SU-DHL-6 (cell line): ENCODE results near the gene STX10.

Experiments used
- H2AFZ ChIP-seq: fragments of 200-600 bp; sonication (generic); 2 replicates; pipeline ENCODE4 v1.6.1; 2014; ENCODE audit warnings: low read depth, mild to moderate bottlenecking, moderate library complexity, mixed read lengths, antibody characterized with exemption, low read length; ENCODE audit not compliant: severe bottlenecking
- H3F3A ChIP-seq: fragments of 200-600 bp; shearing (Covaris generic); 2 replicates; pipeline ENCODE4 v1.6.0; 2016; ENCODE audit warnings: antibody characterized with exemption, mild to moderate bottlenecking; ENCODE audit not compliant: insufficient read depth
- H3K27ac ChIP-seq: fragments of 200-600 bp; sonication (generic); 2 replicates; pipeline ENCODE4 v1.5.1; 2016; ENCODE audit warnings: low read depth, mild to moderate bottlenecking, low read length, moderate library complexity, mixed read lengths
- H3K27me3 ChIP-seq: fragments of 200-600 bp; sonication (generic), shearing (Covaris generic); 2 replicates; pipeline ENCODE4 v1.6.0; 2014; ENCODE audit warnings: mild to moderate bottlenecking, low read length
- H3K36me3 ChIP-seq: fragments of 200-600 bp; sonication (generic); 2 replicates; pipeline ENCODE4 v1.6.1; 2014; ENCODE audit warnings: mild to moderate bottlenecking, low read length, mixed read lengths
- H3K4me2 ChIP-seq: fragments of 300-600, 200-600 bp; shearing (Covaris generic), sonication (generic); 2 replicates; pipeline ENCODE4 v1.6.0; 2014; ENCODE audit warnings: low read length, low read depth, mild to moderate bottlenecking; ENCODE audit not compliant: poor library complexity, severe bottlenecking
- H3K4me3 ChIP-seq: fragments of 200-600 bp; sonication (generic); 2 replicates; pipeline ENCODE4 v1.5.1; 2014; ENCODE audit warnings: antibody characterized with exemption, low read length, mild to moderate bottlenecking, mixed read lengths; ENCODE audit not compliant: insufficient read depth, poor library complexity, severe bottlenecking
- H3K79me2 ChIP-seq: fragments of 200-600 bp; sonication (generic); 2 replicates; pipeline ENCODE4 v1.6.1; 2014; ENCODE audit warnings: mild to moderate bottlenecking, low read length, moderate library complexity; ENCODE audit not compliant: insufficient read depth
- H3K9ac ChIP-seq: fragments of 200-600 bp; sonication (generic); 2 replicates; pipeline ENCODE4 v1.7.0; 2014; ENCODE audit warnings: mild to moderate bottlenecking, low read length
- H3K9me2 ChIP-seq: fragments of 200-600 bp; sonication (generic); replicated peaks from 2 replicates; pipeline ENCODE4 v1.6.1; 2014; ENCODE audit warnings: low read length; ENCODE audit not compliant: insufficient read depth
- H3K9me3 ChIP-seq: fragments of 200-600 bp; sonication (generic); 2 replicates; pipeline ENCODE4 v1.6.1; 2014; ENCODE audit warnings: low read length, mixed read lengths; ENCODE audit not compliant: insufficient read depth
- H4K20me1 ChIP-seq: fragments of 200-600 bp; sonication (generic); 2 replicates; pipeline ENCODE4 v1.6.1; 2014; ENCODE audit warnings: low read depth, mild to moderate bottlenecking, antibody characterized with exemption, low read length, moderate library complexity, mixed read lengths
- EZH2phosphoT487 ChIP-seq: fragments of 200-600 bp; sonication (generic), shearing (Covaris generic); conservative IDR thresholded peaks from 2 replicates; pipeline ENCODE4 v1.6.1; 2018; ENCODE audit warnings: mild to moderate bottlenecking, antibody characterized with exemption, low read length, moderate library complexity, mixed read lengths
- TF ChIP-seq, protein P1 (sequence below): fragments of 200-600 bp; sonication (generic); IDR thresholded peaks from one replicate; pipeline ENCODE4 v1.5.1; 2017; ENCODE audit warnings: antibody characterized with exemption, mild to moderate bottlenecking, low read length, moderate library complexity; ENCODE audit not compliant: insufficient read depth, poor library complexity, severe bottlenecking

Gene STX10, protein sequence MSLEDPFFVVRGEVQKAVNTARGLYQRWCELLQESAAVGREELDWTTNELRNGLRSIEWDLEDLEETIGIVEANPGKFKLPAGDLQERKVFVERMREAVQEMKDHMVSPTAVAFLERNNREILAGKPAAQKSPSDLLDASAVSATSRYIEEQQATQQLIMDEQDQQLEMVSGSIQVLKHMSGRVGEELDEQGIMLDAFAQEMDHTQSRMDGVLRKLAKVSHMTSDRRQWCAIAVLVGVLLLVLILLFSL

DNA sequence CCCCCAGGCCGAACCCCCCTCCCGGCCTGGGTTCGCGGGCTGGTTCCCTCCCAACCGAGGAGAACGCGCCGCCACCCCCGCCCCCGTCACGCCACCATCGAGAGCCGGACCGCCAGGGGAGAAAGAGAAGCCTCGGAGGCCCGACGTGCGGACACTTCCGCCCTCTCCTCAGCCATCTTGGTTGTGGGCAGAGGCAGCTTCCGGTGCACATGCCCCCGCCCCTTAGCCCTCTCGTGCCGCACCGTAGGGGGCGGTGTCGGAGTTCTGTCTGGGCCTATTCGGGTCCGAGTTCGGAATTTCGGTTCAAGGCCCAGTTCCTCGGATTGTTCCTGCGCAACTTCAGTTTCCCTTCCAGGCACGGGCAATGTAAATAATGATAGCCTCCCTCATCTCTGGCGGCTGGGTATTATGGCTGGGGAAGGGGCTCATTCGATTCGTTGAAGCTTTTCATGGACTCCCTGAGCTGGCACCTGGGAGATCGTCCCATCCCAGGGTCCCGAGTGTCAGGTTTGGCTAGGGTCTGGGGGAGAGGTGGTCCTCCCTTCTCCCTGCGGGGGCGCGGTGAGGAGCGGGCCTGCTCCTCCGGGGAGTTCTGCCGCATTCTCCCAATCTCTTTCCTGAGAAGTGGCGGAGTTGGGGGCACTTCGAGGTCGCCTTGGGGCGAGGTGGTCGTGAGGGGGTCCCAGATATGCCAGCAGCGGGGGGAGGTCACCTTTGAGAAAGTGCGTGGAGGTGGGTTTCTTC lies at the start of gene STX10, which contains the start of gene IER2:
TSS of gene STX10 (minus strand) at position 189 of the 744 bp plus-strand sequence. CDS start 202 bp downstream, outside the sequence.
TSS of gene IER2 (plus strand) at position 225 of the 744 bp plus-strand sequence. CDS start 2,776 bp downstream, outside the sequence.
- TF ChIP-seq, protein P1, sequence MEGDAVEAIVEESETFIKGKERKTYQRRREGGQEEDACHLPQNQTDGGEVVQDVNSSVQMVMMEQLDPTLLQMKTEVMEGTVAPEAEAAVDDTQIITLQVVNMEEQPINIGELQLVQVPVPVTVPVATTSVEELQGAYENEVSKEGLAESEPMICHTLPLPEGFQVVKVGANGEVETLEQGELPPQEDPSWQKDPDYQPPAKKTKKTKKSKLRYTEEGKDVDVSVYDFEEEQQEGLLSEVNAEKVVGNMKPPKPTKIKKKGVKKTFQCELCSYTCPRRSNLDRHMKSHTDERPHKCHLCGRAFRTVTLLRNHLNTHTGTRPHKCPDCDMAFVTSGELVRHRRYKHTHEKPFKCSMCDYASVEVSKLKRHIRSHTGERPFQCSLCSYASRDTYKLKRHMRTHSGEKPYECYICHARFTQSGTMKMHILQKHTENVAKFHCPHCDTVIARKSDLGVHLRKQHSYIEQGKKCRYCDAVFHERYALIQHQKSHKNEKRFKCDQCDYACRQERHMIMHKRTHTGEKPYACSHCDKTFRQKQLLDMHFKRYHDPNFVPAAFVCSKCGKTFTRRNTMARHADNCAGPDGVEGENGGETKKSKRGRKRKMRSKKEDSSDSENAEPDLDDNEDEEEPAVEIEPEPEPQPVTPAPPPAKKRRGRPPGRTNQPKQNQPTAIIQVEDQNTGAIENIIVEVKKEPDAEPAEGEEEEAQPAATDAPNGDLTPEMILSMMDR: peak; percentile 22
- TF ChIP-seq EZH2phosphoT487: no peak
- Histone ChIP-seq H3K9ac (peak within 1 kb of the TSS; percentile 91), H2AFZ (peak within 1 kb of the TSS; percentile 64), H3K79me2 (peaks cover 19% of the 10 kb centered on the region), H3K27ac (peak within 1 kb of the TSS; percentile 90), H3K9me2 (no peaks in the 10 kb centered on the region), H4K20me1 (no peaks in the 10 kb centered on the region; the same call in 1 of the 2 replicates), H3F3A (peaks cover 13% of the 10 kb centered on the region), H3K4me3 (peak within 1 kb of the TSS; percentile 75), H3K27me3 (no peaks in the 10 kb centered on the region), H3K36me3 (no peaks in the 10 kb centered on the region; the same call in 1 of the 2 replicates), H3K9me3 (no peaks in the 10 kb centered on the region), H3K4me2 (peak within 1 kb of the TSS; percentile 97)

DNA sequence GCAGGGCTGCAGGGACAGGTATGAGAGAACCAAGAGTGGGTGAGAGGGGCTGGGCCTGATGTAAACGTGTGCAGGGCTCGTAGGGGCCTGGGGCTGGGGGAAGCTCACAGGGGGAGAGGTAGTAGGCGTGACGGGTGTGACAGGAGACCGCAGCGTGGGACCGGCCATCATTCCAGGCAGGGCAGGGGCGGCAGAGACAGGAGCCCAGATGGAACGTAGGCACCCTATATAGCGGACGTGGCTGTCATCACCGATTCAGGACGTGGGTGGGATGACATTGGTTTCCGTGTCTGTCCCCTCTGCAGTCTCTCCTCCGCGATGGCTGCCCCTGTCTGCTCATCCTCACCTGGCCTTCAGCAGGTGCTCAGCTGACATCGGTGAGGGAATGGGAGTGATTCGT lies 48.5 kb upstream of the STX10 start:
- no peaks in the 10 kb centered on the region for H3K27me3 ChIP-seq
- H2AFZ ChIP-seq: no peak overlapping the region
- no peaks in the 10 kb centered on the region for H3F3A ChIP-seq
- H4K20me1 ChIP-seq: no peaks in the 10 kb centered on the region
- H3K9me2 ChIP-seq: no peaks in the 10 kb centered on the region
- H3K4me3 ChIP-seq: no peak overlapping the region
- no peak overlapping the region for H3K9ac ChIP-seq
- no peaks in the 10 kb centered on the region for H3K79me2 ChIP-seq
- H3K4me2 ChIP-seq: no peak overlapping the region
- TF ChIP-seq, protein P1: no peak
- no peak for TF ChIP-seq EZH2phosphoT487
- H3K9me3 ChIP-seq: no peaks in the 10 kb centered on the region
- H3K36me3 ChIP-seq: no peaks in the 10 kb centered on the region
- H3K27ac ChIP-seq: no peak overlapping the region

DNA sequence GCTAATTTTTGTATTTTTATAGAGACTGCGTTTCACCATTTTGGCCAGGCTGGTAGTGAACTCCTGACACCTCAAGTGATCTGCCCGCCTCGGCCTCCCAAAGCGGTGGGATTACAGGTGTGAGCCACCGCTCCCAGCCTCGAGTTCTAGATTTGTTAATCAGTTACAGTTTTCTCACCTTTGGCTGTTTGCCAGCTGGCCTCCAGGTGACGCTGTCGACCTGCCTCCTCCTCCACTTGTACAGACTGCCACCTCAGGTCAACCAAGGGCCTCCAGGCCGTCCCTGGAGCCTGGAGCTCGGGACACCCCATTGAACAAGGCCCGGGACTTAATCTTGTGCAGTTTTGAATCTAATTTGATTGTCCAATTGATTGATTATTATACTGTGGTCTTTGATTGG lies 45.5 kb upstream of the STX10 start:
- TF ChIP-seq, protein P1: peak; percentile 48
- TF ChIP-seq EZH2phosphoT487: no peak
- H3K4me2 ChIP-seq: no peak overlapping the region
- no peaks in the 10 kb centered on the region for H3K27me3 ChIP-seq
- H3K9ac ChIP-seq: no peak overlapping the region
- no peaks in the 10 kb centered on the region for H3F3A ChIP-seq
- no peaks in the 10 kb centered on the region for H4K20me1 ChIP-seq
- H2AFZ ChIP-seq: no peak overlapping the region
- H3K9me2 ChIP-seq: no peaks in the 10 kb centered on the region
- H3K27ac ChIP-seq: no peak overlapping the region
- no peaks in the 10 kb centered on the region for H3K9me3 ChIP-seq
- H3K79me2 ChIP-seq: no peaks in the 10 kb centered on the region
- H3K36me3 ChIP-seq: no peaks in the 10 kb centered on the region
- H3K4me3 ChIP-seq: no peak overlapping the region
